Bronchial epithelial cell (primary cell): Measurements from ENCODE around the gene MROH2A. TPM values are rescaled to one million over a fixed set of nuclear protein-coding genes. Genes with fewer than 3 reads are reported as not detected.

Experiments used
- DNase-seq: peaks from one replicate; pipeline ENCODE4 v3.0.0-alpha.2; 2010; ENCODE audit warnings: low read depth
- FAIRE-seq: peaks from 2 replicates; lab custom pipeline; 2011; peaks lifted over from hg19 to GRCh38; lab: Jason Lieb, UNC
- H3K27me3 ChIP-seq: 2 replicates; pipeline ENCODE4 v1.5.1; 2011; ENCODE audit warnings: low read length; ENCODE audit not compliant: control insufficient read depth, insufficient read depth
- H3K36me3 ChIP-seq: 2 replicates; pipeline ENCODE4 v1.5.1; 2011; ENCODE audit warnings: low read length; ENCODE audit not compliant: control insufficient read depth, insufficient read depth
- H3K4me3 ChIP-seq: 2 replicates; pipeline ENCODE4 v1.5.1; 2011; ENCODE audit warnings: mild to moderate bottlenecking, low read depth, low read length, control low read depth
- CTCF ChIP-seq: IDR thresholded peaks from 2 replicates; pipeline ENCODE4 v1.5.1; 2011; ENCODE audit warnings: mild to moderate bottlenecking, moderate library complexity, low read length, control low read depth, inconsistent platforms; ENCODE audit not compliant: insufficient read depth, severe bottlenecking
- total RNA-seq: library from RNA; depleted of rRNA; stranded (reverse); fragments of >200 nt; gene quantifications from 2 replicates; pipeline ENCODE4 v1.2.1, GENCODE V29; 2014

MROH2A gene
- total RNA-seq, 1 donor from 2014 or later = not detected

GRCh38 chr2:233803994-233804393 is 25.9 kb downstream of the MROH2A start:
- DNase-seq = no peak
- H3K4me3 ChIP-seq = no peak overlapping the region
- FAIRE-seq = no peak

GRCh38 chr2:233807215-233807865 is 29.2 kb downstream of the MROH2A start:
- no peak for TF ChIP-seq CTCF
- FAIRE-seq (no peak), DNase-seq (no peak)
- Histone ChIP-seq H3K36me3 (no peaks in the 10 kb centered on the region), H3K27me3 (peaks cover 5% of the 10 kb centered on the region), H3K4me3 (no peak overlapping the region)

More at GRCh38 chr2:233803994-233804393, 25.9 kb downstream of the MROH2A start:
- H3K36me3 ChIP-seq = no peaks in the 10 kb centered on the region
- peaks cover 4% of the 10 kb centered on the region for H3K27me3 ChIP-seq
- TF ChIP-seq CTCF = no peak

- no peak for DNase-seq
- H3K27me3 ChIP-seq = peaks cover 5% of the 10 kb centered on the region
- no peak for TF ChIP-seq CTCF
- no peaks in the 10 kb centered on the region for H3K36me3 ChIP-seq
- H3K4me3 ChIP-seq = no peak overlapping the region
- FAIRE-seq = no peak
Measured at GRCh38 chr2:233807966-233808935, 30.1 kb downstream of the MROH2A start.

GRCh38 chr2:233810385-233810784 is 32.3 kb downstream of the MROH2A start:
- Histone ChIP-seq H3K4me3 (no peak overlapping the region), H3K36me3 (no peaks in the 10 kb centered on the region), H3K27me3 (peaks cover 7% of the 10 kb centered on the region)
- FAIRE-seq (no peak), DNase-seq (no peak)
- TF ChIP-seq CTCF = no peak

- FAIRE-seq = no peak
- Histone ChIP-seq H3K27me3 (peaks cover 7% of the 10 kb centered on the region), H3K36me3 (no peaks in the 10 kb centered on the region), H3K4me3 (no peak overlapping the region)
- no peak for DNase-seq
- no peak for TF ChIP-seq CTCF
Measured at GRCh38 chr2:233811087-233811486, 33.0 kb downstream of the MROH2A start.
